Measurements from ENCODE around the gene C6orf120. TPM values are rescaled to one million over a fixed set of nuclear protein-coding genes. Genes with fewer than 3 reads are reported as not detected.

The C6orf120 gene
- total RNA-seq, 4 donors from 2014 or later: 19.0 to 41.5 (median 31.4) TPM

DNA sequence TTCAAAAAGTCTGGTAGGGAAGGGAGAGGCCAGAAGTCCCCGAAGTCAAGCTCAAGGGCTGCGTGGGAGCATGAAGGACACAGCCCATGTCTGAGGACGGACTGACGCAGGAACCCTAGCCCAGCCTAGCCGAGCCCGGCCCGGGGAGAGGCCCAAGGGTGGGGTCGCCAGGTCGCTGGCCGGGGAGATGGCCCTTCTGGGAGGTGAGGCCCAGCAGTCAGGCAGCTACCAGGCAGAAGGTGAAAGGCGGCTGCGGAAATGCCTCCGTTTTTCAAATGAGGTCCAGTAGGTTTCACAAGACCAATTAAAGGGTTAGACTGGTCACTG is 44.7 kb upstream of the C6orf120 start:
- H3K36me3 ChIP-seq: peaks cover 0 to 20% (median 0%) of the 10 kb centered on the region in 3 donors
- H3K27ac ChIP-seq: no peak overlapping the region
- no peaks in the 10 kb centered on the region for H3K4me1 ChIP-seq
- no peak for DNase-seq
- H3K27me3 ChIP-seq: no peaks in the 10 kb centered on the region
- TF ChIP-seq, protein P1, sequence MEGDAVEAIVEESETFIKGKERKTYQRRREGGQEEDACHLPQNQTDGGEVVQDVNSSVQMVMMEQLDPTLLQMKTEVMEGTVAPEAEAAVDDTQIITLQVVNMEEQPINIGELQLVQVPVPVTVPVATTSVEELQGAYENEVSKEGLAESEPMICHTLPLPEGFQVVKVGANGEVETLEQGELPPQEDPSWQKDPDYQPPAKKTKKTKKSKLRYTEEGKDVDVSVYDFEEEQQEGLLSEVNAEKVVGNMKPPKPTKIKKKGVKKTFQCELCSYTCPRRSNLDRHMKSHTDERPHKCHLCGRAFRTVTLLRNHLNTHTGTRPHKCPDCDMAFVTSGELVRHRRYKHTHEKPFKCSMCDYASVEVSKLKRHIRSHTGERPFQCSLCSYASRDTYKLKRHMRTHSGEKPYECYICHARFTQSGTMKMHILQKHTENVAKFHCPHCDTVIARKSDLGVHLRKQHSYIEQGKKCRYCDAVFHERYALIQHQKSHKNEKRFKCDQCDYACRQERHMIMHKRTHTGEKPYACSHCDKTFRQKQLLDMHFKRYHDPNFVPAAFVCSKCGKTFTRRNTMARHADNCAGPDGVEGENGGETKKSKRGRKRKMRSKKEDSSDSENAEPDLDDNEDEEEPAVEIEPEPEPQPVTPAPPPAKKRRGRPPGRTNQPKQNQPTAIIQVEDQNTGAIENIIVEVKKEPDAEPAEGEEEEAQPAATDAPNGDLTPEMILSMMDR (IDR thresholded peaks at IDR 0.05): no peak
- TF ChIP-seq POLR2A (IDR thresholded peaks at IDR 0.05): no peak
- no peak overlapping the region for H3K4me3 ChIP-seq
- no peaks in the 10 kb centered on the region for H3K9me3 ChIP-seq

DNA sequence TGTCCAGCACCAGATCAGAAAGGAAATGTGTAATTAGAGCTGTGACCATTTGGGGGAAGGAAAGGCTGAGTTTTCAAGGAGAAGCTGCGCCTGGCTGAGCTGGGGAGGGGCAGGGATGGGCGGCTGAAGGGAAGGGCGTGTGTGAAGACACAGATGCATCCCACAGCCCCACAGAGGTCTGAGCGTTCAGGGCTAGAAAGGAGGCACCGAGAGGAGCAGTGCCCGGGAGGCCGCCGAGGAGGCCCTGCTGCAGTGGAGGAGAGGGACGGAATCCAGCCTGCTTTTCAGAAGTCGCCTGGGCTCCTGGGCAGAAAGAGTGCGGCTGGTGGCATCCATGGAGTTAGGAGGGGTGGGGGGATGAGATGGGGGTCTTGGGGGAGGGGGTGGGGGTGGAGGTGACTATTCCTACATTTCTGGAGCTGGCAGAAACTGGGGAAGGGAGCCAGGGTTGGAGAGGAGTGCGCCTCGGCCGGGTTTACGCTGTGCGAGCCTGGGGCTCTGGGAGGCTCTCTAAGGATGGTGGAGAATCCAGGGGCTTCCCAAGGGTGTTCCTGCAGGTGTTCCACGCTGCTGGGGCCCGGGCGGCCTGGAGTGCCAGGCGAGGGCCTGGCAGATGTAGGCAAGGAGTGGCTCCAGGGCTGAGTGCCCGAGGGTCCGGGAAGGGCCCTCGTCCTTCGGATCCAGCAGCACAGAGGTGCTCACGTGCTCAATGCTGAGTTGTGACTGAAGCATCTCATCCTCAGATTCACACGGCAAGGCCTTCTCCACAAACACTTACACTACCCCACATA is 41.9 kb upstream of the C6orf120 start:
- Histone ChIP-seq H3K36me3 (peaks cover 0 to 32% (median 0%) of the 10 kb centered on the region in 3 donors), H3K9me3 (no peaks in the 10 kb centered on the region), H3K27me3 (no peaks in the 10 kb centered on the region), H3K27ac (no peak overlapping the region), H3K4me3 (no peak overlapping the region), H3K4me1 (no peaks in the 10 kb centered on the region)
- TF ChIP-seq POLR2A (IDR thresholded peaks at IDR 0.05): no peak
- TF ChIP-seq, protein P1 (IDR thresholded peaks at IDR 0.05): no peak
- DNase-seq: no peak

DNA sequence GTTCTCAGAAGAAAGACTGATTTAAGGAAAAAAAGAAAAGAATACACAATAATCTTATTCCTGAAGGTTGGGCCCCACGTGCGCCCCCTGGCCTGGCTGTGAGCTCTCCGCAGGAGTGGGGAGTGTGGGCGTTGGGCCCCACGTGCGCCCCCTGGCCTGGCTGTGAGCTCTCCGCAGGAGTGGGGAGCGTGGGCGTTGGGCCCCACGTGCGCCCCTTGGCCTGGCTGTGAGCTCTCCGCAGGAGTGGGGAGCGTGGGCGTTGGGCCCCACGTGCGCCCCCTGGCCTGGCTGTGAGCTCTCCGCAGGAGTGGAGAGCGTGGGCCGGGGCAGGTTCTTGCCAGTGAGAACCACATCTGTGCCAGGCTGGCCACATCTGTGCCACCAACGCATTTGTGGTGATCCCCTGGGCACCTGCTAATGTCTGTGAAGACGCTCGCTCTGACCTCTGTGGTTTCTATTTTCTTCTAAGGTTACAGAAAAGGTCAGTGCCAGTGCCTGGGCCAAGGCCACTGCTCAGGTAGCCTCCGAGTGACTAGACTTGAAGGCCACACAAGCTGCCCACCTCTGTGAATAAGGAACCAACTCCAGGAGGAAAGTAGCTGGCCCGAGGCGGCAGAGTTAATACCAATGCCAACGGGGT is 41.1 kb upstream of the C6orf120 start:
- H3K4me1 ChIP-seq: no peaks in the 10 kb centered on the region
- peaks cover 0 to 36% (median 0%) of the 10 kb centered on the region in 3 donors for H3K36me3 ChIP-seq
- DNase-seq: no peak
- no peak for TF ChIP-seq POLR2A (IDR thresholded peaks at IDR 0.05)
- TF ChIP-seq, protein P1 (IDR thresholded peaks at IDR 0.05): no peak
- H3K9me3 ChIP-seq: no peaks in the 10 kb centered on the region
- no peaks in the 10 kb centered on the region for H3K27me3 ChIP-seq
- H3K27ac ChIP-seq: no peak overlapping the region
- H3K4me3 ChIP-seq: no peak overlapping the region

DNA sequence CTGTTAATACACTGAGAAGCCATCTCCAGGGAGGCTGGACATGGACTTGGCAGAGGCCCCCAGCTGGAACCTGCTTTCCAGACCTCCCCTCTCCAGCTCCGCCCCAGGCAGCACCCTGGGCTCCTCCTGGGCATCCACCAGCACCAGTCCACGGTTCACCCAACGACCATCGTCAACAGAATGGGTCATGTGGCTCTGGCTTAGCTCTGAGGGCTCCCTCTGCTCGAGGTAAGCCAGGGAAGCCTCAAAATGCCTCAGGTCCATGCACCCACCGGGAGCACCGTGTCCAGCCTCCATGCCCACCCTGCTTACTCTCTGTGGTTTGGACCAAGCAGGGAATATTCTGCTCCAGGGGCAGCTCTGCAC is 40.6 kb upstream of the C6orf120 start:
- Histone ChIP-seq H3K4me1 (no peaks in the 10 kb centered on the region), H3K27ac (no peak overlapping the region), H3K9me3 (no peaks in the 10 kb centered on the region), H3K27me3 (no peaks in the 10 kb centered on the region), H3K36me3 (peaks cover 0 to 38% (median 0%) of the 10 kb centered on the region in 3 donors), H3K4me3 (no peak overlapping the region)
- DNase-seq: peak in 1 of 3 donors; percentile 41
- TF ChIP-seq, protein P1 (IDR thresholded peaks at IDR 0.05): no peak

DNA sequence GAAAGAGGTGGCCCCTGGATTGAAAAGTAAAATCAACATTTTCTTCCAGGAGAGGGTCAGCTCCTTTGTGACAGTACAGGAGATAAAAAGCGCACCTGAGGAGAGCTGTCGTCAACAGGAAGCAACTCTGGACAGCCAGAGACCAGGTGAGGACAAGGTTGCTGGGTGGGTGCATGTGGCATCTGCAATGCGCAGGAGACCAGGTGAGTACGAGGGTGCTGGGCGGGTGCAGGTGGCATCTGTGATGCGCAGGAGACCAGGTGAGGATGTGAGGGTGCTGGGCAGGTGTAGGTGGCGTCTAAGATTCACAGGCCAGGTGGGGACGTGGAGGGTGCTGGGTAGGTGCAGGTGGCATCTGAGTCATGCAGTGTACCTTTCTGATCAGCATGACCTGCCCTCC is 38.5 kb upstream of the C6orf120 start:
- Histone ChIP-seq H3K36me3 (peaks cover 0 to 45% (median 0%) of the 10 kb centered on the region in 3 donors), H3K4me3 (no peak overlapping the region), H3K27ac (no peak overlapping the region), H3K27me3 (no peaks in the 10 kb centered on the region), H3K4me1 (no peaks in the 10 kb centered on the region), H3K9me3 (no peaks in the 10 kb centered on the region)
- TF ChIP-seq POLR2A (IDR thresholded peaks at IDR 0.05): no peak
- TF ChIP-seq, protein P1 (IDR thresholded peaks at IDR 0.05): no peak
- no peak for DNase-seq
